SU-DHL-6 (cell line): ENCODE data around the gene EXOC1L.

ENCODE experiments used
- H2AFZ ChIP-seq: fragments of 200-600 bp; sonication (generic); 2 replicates; pipeline ENCODE4 v1.6.1; 2014; ENCODE audit warnings: low read depth, mild to moderate bottlenecking, moderate library complexity, mixed read lengths, antibody characterized with exemption, low read length; ENCODE audit not compliant: severe bottlenecking
- H3F3A ChIP-seq: fragments of 200-600 bp; shearing (Covaris generic); 2 replicates; pipeline ENCODE4 v1.6.0; 2016; ENCODE audit warnings: antibody characterized with exemption, mild to moderate bottlenecking; ENCODE audit not compliant: insufficient read depth
- H3K27ac ChIP-seq: fragments of 200-600 bp; sonication (generic); 2 replicates; pipeline ENCODE4 v1.5.1; 2016; ENCODE audit warnings: low read depth, mild to moderate bottlenecking, low read length, moderate library complexity, mixed read lengths
- H3K27me3 ChIP-seq: fragments of 200-600 bp; sonication (generic), shearing (Covaris generic); 2 replicates; pipeline ENCODE4 v1.6.0; 2014; ENCODE audit warnings: mild to moderate bottlenecking, low read length
- H3K36me3 ChIP-seq: fragments of 200-600 bp; sonication (generic); 2 replicates; pipeline ENCODE4 v1.6.1; 2014; ENCODE audit warnings: mild to moderate bottlenecking, low read length, mixed read lengths
- H3K4me2 ChIP-seq: fragments of 300-600, 200-600 bp; shearing (Covaris generic), sonication (generic); 2 replicates; pipeline ENCODE4 v1.6.0; 2014; ENCODE audit warnings: low read length, low read depth, mild to moderate bottlenecking; ENCODE audit not compliant: poor library complexity, severe bottlenecking
- H3K4me3 ChIP-seq: fragments of 200-600 bp; sonication (generic); 2 replicates; pipeline ENCODE4 v1.5.1; 2014; ENCODE audit warnings: antibody characterized with exemption, low read length, mild to moderate bottlenecking, mixed read lengths; ENCODE audit not compliant: insufficient read depth, poor library complexity, severe bottlenecking
- H3K79me2 ChIP-seq: fragments of 200-600 bp; sonication (generic); 2 replicates; pipeline ENCODE4 v1.6.1; 2014; ENCODE audit warnings: mild to moderate bottlenecking, low read length, moderate library complexity; ENCODE audit not compliant: insufficient read depth
- H3K9ac ChIP-seq: fragments of 200-600 bp; sonication (generic); 2 replicates; pipeline ENCODE4 v1.7.0; 2014; ENCODE audit warnings: mild to moderate bottlenecking, low read length
- H3K9me2 ChIP-seq: fragments of 200-600 bp; sonication (generic); replicated peaks from 2 replicates; pipeline ENCODE4 v1.6.1; 2014; ENCODE audit warnings: low read length; ENCODE audit not compliant: insufficient read depth
- H3K9me3 ChIP-seq: fragments of 200-600 bp; sonication (generic); 2 replicates; pipeline ENCODE4 v1.6.1; 2014; ENCODE audit warnings: low read length, mixed read lengths; ENCODE audit not compliant: insufficient read depth
- H4K20me1 ChIP-seq: fragments of 200-600 bp; sonication (generic); 2 replicates; pipeline ENCODE4 v1.6.1; 2014; ENCODE audit warnings: low read depth, mild to moderate bottlenecking, antibody characterized with exemption, low read length, moderate library complexity, mixed read lengths
- CTCF ChIP-seq: fragments of 200-600 bp; sonication (generic); IDR thresholded peaks from one replicate; pipeline ENCODE4 v1.5.1; 2017; ENCODE audit warnings: antibody characterized with exemption, mild to moderate bottlenecking, low read length, moderate library complexity; ENCODE audit not compliant: insufficient read depth, poor library complexity, severe bottlenecking
- EZH2phosphoT487 ChIP-seq: fragments of 200-600 bp; sonication (generic), shearing (Covaris generic); conservative IDR thresholded peaks from 2 replicates; pipeline ENCODE4 v1.6.1; 2018; ENCODE audit warnings: mild to moderate bottlenecking, antibody characterized with exemption, low read length, moderate library complexity, mixed read lengths

Gene EXOC1L

GRCh38 chr4:55826986-55827385 is 7.4 kb downstream of the EXOC1L start:
- Histone ChIP-seq H2AFZ (no peak overlapping the region), H3F3A (no peaks in the 10 kb centered on the region), H3K27ac (no peak overlapping the region), H4K20me1 (no peaks in the 10 kb centered on the region), H3K9ac (no peak overlapping the region), H3K79me2 (no peaks in the 10 kb centered on the region), H3K9me2 (no peaks in the 10 kb centered on the region), H3K4me2 (no peak overlapping the region), H3K36me3 (no peaks in the 10 kb centered on the region), H3K9me3 (no peaks in the 10 kb centered on the region), H3K27me3 (no peaks in the 10 kb centered on the region), H3K4me3 (no peak overlapping the region)
- TF ChIP-seq CTCF = no peak
- no peak for TF ChIP-seq EZH2phosphoT487

- Histone ChIP-seq H3F3A (no peaks in the 10 kb centered on the region), H3K4me2 (no peak overlapping the region), H3K9me3 (no peaks in the 10 kb centered on the region), H3K9me2 (no peaks in the 10 kb centered on the region), H4K20me1 (no peaks in the 10 kb centered on the region), H3K27me3 (no peaks in the 10 kb centered on the region), H3K9ac (no peak overlapping the region), H2AFZ (no peak overlapping the region), H3K79me2 (no peaks in the 10 kb centered on the region), H3K27ac (no peak overlapping the region), H3K36me3 (no peaks in the 10 kb centered on the region), H3K4me3 (no peak overlapping the region)
- TF ChIP-seq CTCF (no peak), EZH2phosphoT487 (no peak)
Observed at GRCh38 chr4:55827582-55827981, 8.0 kb downstream of the EXOC1L start.

GRCh38 chr4:55830048-55830447 is 10.5 kb downstream of the EXOC1L start:
- Histone ChIP-seq H3K9me3 (no peaks in the 10 kb centered on the region), H3K9me2 (no peaks in the 10 kb centered on the region), H2AFZ (no peak overlapping the region), H3K27ac (no peak overlapping the region), H3K36me3 (no peaks in the 10 kb centered on the region), H3K27me3 (no peaks in the 10 kb centered on the region), H3K4me2 (no peak overlapping the region), H4K20me1 (no peaks in the 10 kb centered on the region), H3K79me2 (no peaks in the 10 kb centered on the region), H3F3A (no peaks in the 10 kb centered on the region), H3K4me3 (no peak overlapping the region), H3K9ac (no peak overlapping the region)
- TF ChIP-seq CTCF (no peak), EZH2phosphoT487 (no peak)
